ENCODE measurements around the gene WDR70. TPM values are rescaled to one million over a fixed set of nuclear protein-coding genes. Genes with fewer than 3 reads are reported as not detected.

Gene WDR70
- total RNA-seq, 1 donor from 2014 or later, result 23.6 TPM

DNA sequence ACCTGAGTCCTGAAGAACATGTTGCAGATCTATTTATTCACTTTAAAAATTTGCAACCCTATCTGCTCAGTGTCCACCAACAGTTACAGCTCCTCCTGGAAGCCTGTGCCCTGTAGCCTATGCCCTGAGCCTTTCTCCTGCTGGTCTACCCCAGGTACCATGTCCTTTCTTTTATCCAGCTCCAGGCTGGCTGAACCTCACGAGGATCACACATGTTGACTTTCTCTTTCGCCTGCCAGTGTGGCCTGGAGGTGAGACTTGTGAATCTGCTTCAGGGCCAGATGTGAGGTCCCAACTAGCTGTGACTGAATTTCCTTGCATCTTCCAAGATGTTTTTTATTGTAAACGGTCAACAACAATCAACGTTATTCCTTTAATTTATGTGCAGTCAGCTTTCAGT, 390.0 kb downstream of the WDR70 start:
- DNase-seq (ENCODE audit: low spot score), result no peak
- Mint-ChIP-seq H3K27ac (ENCODE audit: unreplicated experiment) (no peak overlapping the region), H3K4me3 (ENCODE audit: unreplicated experiment) (no peak overlapping the region), H3K9me3 (ENCODE audit: low read depth) (no peaks in the 10 kb centered on the region), H3K36me3 (ENCODE audit: low read depth) (no peaks in the 10 kb centered on the region), H3K27me3 (ENCODE audit: low read depth) (no peaks in the 10 kb centered on the region), H3K4me1 (ENCODE audit: low read depth) (peaks cover 38% of the 10 kb centered on the region)
- TF ChIP-seq, protein P1, sequence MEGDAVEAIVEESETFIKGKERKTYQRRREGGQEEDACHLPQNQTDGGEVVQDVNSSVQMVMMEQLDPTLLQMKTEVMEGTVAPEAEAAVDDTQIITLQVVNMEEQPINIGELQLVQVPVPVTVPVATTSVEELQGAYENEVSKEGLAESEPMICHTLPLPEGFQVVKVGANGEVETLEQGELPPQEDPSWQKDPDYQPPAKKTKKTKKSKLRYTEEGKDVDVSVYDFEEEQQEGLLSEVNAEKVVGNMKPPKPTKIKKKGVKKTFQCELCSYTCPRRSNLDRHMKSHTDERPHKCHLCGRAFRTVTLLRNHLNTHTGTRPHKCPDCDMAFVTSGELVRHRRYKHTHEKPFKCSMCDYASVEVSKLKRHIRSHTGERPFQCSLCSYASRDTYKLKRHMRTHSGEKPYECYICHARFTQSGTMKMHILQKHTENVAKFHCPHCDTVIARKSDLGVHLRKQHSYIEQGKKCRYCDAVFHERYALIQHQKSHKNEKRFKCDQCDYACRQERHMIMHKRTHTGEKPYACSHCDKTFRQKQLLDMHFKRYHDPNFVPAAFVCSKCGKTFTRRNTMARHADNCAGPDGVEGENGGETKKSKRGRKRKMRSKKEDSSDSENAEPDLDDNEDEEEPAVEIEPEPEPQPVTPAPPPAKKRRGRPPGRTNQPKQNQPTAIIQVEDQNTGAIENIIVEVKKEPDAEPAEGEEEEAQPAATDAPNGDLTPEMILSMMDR (IDR thresholded peaks at IDR 0.05), result no peak

DNA sequence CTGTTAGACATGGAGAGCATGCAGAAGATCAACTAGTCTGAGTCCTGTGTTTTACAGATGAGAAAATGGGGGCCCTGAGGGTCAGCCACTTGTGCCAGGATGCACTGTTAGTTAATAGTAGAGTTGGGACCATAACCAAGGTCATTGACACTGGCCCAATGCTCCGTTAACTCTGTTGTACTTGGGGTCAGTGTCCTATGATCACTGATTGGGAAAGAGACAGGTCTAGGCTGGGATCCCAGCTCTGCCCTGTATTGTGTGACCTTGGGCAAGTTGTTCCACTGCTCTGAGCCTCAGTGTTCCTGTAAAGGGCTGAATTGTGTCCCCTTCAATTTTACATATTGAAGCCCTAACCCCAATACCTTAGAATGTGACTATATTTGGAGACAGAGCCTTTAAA, 390.7 kb downstream of the WDR70 start:
- Mint-ChIP-seq H3K4me1 (ENCODE audit: low read depth) (peaks cover 38% of the 10 kb centered on the region), H3K36me3 (ENCODE audit: low read depth) (no peaks in the 10 kb centered on the region), H3K4me3 (ENCODE audit: unreplicated experiment) (no peak overlapping the region), H3K9me3 (ENCODE audit: low read depth) (peaks cover under 1% of the 10 kb centered on the region), H3K27ac (ENCODE audit: unreplicated experiment) (peak overlapping the region; percentile 17), H3K27me3 (ENCODE audit: low read depth) (no peaks in the 10 kb centered on the region)
- TF ChIP-seq, protein P1 (IDR thresholded peaks at IDR 0.05), result no peak
- no peak for DNase-seq (ENCODE audit: low spot score)

DNA sequence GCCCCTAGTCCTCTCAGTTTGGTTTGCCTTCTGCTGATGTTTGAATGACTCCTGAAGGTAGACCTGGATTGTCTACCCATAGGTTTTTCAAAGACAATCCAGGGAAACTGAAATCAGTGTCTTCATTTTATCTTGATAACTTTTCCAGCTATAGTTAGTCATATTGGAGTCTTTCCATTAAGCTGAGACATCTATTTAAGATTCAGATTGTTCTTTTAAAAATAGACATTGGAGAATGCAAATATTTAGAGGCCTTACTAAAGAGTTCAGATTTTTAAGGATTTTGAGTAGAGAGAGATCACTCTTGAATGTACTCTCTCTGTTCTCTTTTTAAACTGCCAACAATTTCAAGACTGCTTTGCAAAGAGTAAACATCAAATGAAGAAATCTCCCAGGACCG, 391.7 kb downstream of the WDR70 start:
- Mint-ChIP-seq H3K9me3 (ENCODE audit: low read depth) (peaks cover 4% of the 10 kb centered on the region), H3K27ac (ENCODE audit: unreplicated experiment) (peak overlapping the region; percentile 76), H3K4me3 (ENCODE audit: unreplicated experiment) (no peak overlapping the region), H3K27me3 (ENCODE audit: low read depth) (no peaks in the 10 kb centered on the region), H3K4me1 (ENCODE audit: low read depth) (peaks cover 38% of the 10 kb centered on the region), H3K36me3 (ENCODE audit: low read depth) (no peaks in the 10 kb centered on the region)
- no peak for DNase-seq (ENCODE audit: low spot score)
- TF ChIP-seq, protein P1 (IDR thresholded peaks at IDR 0.05), result no peak

- no peak overlapping the region for H3K4me3 Mint-ChIP-seq (ENCODE audit: unreplicated experiment)
- H3K36me3 Mint-ChIP-seq (ENCODE audit: low read depth), result no peaks in the 10 kb centered on the region
- no peak for DNase-seq (ENCODE audit: low spot score)
- TF ChIP-seq, protein P1 (IDR thresholded peaks at IDR 0.05), result no peak
- H3K27ac Mint-ChIP-seq (ENCODE audit: unreplicated experiment), result peak overlapping the region; percentile 76
- peaks cover 4% of the 10 kb centered on the region for H3K9me3 Mint-ChIP-seq (ENCODE audit: low read depth)
- peaks cover 41% of the 10 kb centered on the region for H3K4me1 Mint-ChIP-seq (ENCODE audit: low read depth)
- H3K27me3 Mint-ChIP-seq (ENCODE audit: low read depth), result no peaks in the 10 kb centered on the region
These were observed 392.1 kb downstream of the WDR70 start for GRCh38 chr5:37771203-37771611.

DNA sequence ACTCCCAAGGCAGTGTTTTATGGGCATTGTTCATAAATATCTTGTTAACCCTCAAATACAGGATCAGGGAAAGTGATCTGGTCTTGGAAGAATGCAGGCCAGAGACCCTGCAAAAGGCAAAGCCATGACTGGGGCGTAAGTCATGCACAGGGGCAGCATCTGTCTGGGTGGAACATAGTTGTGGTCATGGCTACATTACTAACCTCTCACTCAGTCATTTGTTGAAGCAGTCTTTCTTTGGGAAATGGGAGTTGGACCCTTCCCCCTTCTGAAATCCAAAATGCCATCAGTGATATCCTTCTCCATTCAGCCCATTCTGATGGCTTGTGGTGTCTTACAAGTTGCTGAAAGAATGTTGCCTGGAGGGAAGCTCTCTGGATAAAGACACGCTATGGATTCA, 392.6 kb downstream of the WDR70 start:
- TF ChIP-seq, protein P1 (IDR thresholded peaks at IDR 0.05), result no peak
- H3K27ac Mint-ChIP-seq (ENCODE audit: unreplicated experiment), result peak overlapping the region; percentile 76
- H3K27me3 Mint-ChIP-seq (ENCODE audit: low read depth), result no peaks in the 10 kb centered on the region
- H3K4me3 Mint-ChIP-seq (ENCODE audit: unreplicated experiment), result no peak overlapping the region
- H3K9me3 Mint-ChIP-seq (ENCODE audit: low read depth), result peaks cover 4% of the 10 kb centered on the region
- no peak for DNase-seq (ENCODE audit: low spot score)
- H3K4me1 Mint-ChIP-seq (ENCODE audit: low read depth), result peaks cover 44% of the 10 kb centered on the region
- H3K36me3 Mint-ChIP-seq (ENCODE audit: low read depth), result no peaks in the 10 kb centered on the region
